HEK293 (cell line): ENCODE results near the gene IL3RA.

ENCODE experiments used
- CTCF ChIP-seq: fragments of 450-650 bp; formaldehyde crosslinking; IDR thresholded peaks from 2 replicates; pipeline ENCODE4 v1.5.1; 2016; ENCODE audit warnings: missing biosample characterization, missing genetic modification characterization
- KLF10 ChIP-seq: fragments of 450-650 bp; IDR thresholded peaks from 2 replicates; pipeline ENCODE4 v1.5.1; 2018; ENCODE audit warnings: missing biosample characterization, mild to moderate bottlenecking, missing genetic modification characterization
- PRDM1 ChIP-seq: fragments of 450-650 bp; formaldehyde crosslinking; IDR thresholded peaks from 2 replicates; pipeline ENCODE4; 2016; ENCODE audit warnings: missing biosample characterization, missing genetic modification characterization
- REPIN1 ChIP-seq: fragments of 450-650 bp; formaldehyde crosslinking; IDR thresholded peaks from 2 replicates; pipeline ENCODE4 v1.5.1; 2017; ENCODE audit warnings: missing biosample characterization, missing genetic modification characterization, low read depth
- REST ChIP-seq: fragments of 450-650 bp; formaldehyde crosslinking; IDR thresholded peaks from 2 replicates; pipeline ENCODE4 v1.5.1; 2016; ENCODE audit warnings: missing biosample characterization, missing genetic modification characterization
- TRIM28 ChIP-seq: IDR thresholded peaks from 2 replicates; pipeline ENCODE4 v1.6.1; 2011; ENCODE audit warnings: low read length, control low read depth, borderline replicate concordance
- YY1 ChIP-seq: fragments of 450-650 bp; formaldehyde crosslinking; IDR thresholded peaks from 2 replicates; pipeline ENCODE4 v1.5.1; 2018; ENCODE audit warnings: missing biosample characterization, missing genetic modification characterization
- ZBTB49 ChIP-seq: fragments of 450-650 bp; formaldehyde crosslinking; IDR thresholded peaks from 2 replicates; pipeline ENCODE4 v1.5.1; 2016; ENCODE audit warnings: missing biosample characterization, missing genetic modification characterization, low read depth
- ZNF10 ChIP-seq: fragments of 450-650 bp; formaldehyde crosslinking; IDR thresholded peaks from 2 replicates; pipeline ENCODE4 v1.5.1; 2017; ENCODE audit warnings: missing biosample characterization, missing genetic modification characterization
- ZNF266 ChIP-seq: fragments of 450-650 bp; formaldehyde crosslinking; IDR thresholded peaks from 2 replicates; pipeline ENCODE4 v1.5.1; 2016; ENCODE audit warnings: missing biosample characterization, missing genetic modification characterization, low read depth
- ZNF423 ChIP-seq: fragments of 450-650 bp; formaldehyde crosslinking; IDR thresholded peaks from 2 replicates; pipeline ENCODE4 v1.5.1; 2016; ENCODE audit warnings: missing biosample characterization, missing genetic modification characterization
- ZNF426 ChIP-seq: fragments of 450-650 bp; formaldehyde crosslinking; IDR thresholded peaks from 2 replicates; pipeline ENCODE4 v1.5.1; 2017; ENCODE audit warnings: missing biosample characterization, missing genetic modification characterization, mild to moderate bottlenecking, inconsistent platforms, moderate library complexity
- ZNF521 ChIP-seq: fragments of 450-650 bp; formaldehyde crosslinking; IDR thresholded peaks from 2 replicates; pipeline ENCODE4 v1.5.1; 2017; ENCODE audit warnings: missing biosample characterization, mild to moderate bottlenecking, missing genetic modification characterization
- ZNF530 ChIP-seq: fragments of 450-650 bp; formaldehyde crosslinking; IDR thresholded peaks from 2 replicates; pipeline ENCODE4 v1.5.1; 2016; ENCODE audit warnings: low read depth, missing biosample characterization, missing genetic modification characterization

- no peak for TF ChIP-seq ZNF423 (tag by site-specific recombination)
- no peak for TF ChIP-seq REPIN1
- TF ChIP-seq YY1 (tag by site-specific recombination): no peak
- no peak for TF ChIP-seq CTCF
- TF ChIP-seq REST (tag by site-specific recombination): no peak
- no peak for TF ChIP-seq PRDM1
- no peak for TF ChIP-seq ZNF521
- TF ChIP-seq ZNF10 (tag by site-specific recombination): no peak
- TF ChIP-seq ZBTB49 (tag by site-specific recombination): no peak
- no peak for TF ChIP-seq TRIM28
- no peak for TF ChIP-seq KLF10
- TF ChIP-seq ZNF426 (tag by site-specific recombination): no peak
- TF ChIP-seq ZNF530: no peak
- TF ChIP-seq ZNF266 (tag by site-specific recombination): no peak
Measured at GRCh38 chrX:1423215-1423614, 86.6 kb downstream of the IL3RA start.
